T-helper 1 cell treated with Interleukin-12 subunit alpha and Interleukin-12 subunit beta and Interleukin-4 antibody, amounts not matched to agents 30 ng/mL and 1 ng/mL, for 36 hours (primary cell): ENCODE measurements around the gene TAMALIN. TPM values are rescaled to one million over a fixed set of nuclear protein-coding genes. Genes with fewer than 3 reads are reported as not detected.

Experiments
- intact Hi-C: fragments of 100-400 bp; cut with micrococcal nuclease; formaldehyde crosslinking; loops from one replicate; pipeline ENCODE4 v1.15.1; 2024
- total RNA-seq: library from RNA; stranded (reverse); gene quantifications from 2 replicates; pipeline ENCODE4 v1.2.3, GENCODE V29; 2022

Gene TAMALIN
- total RNA-seq, 1 donor from 2014 or later: 3.9 TPM

GRCh38 chr12:52063981-52064649 is 57.4 kb downstream of the TAMALIN start:
- intact Hi-C loops: no loop called here

Other genes with a start within 250 kb of the TAMALIN start
- gene FIGNL2, start 158.2 kb upstream of the TAMALIN start, total RNA-seq: 0.15 TPM in 2 replicates
- gene ANKRD33, start 118.8 kb upstream of the TAMALIN start, total RNA-seq: not detected in 2 replicates
- not detected in 2 replicates for gene ACVRL1, start 99.4 kb upstream of the TAMALIN start, total RNA-seq
- gene ACVR1B, start 55.2 kb upstream of the TAMALIN start, total RNA-seq: 4.7 and 6.3 TPM in 2 replicates
- 14.5 and 16.9 TPM in 2 replicates for gene NR4A1, start 44.5 kb downstream of the TAMALIN start, total RNA-seq
- 40.7 and 42.1 TPM in 2 replicates for gene ATG101, start 63.0 kb downstream of the TAMALIN start, total RNA-seq
- gene SMIM41, start 72.8 kb downstream of the TAMALIN start, total RNA-seq: 0.25 TPM in 1 of 2 replicates, not detected in the other
- gene KRT80, start 185.1 kb downstream of the TAMALIN start, total RNA-seq: not detected in 2 replicates
- 53.6 and 56.8 TPM in 2 replicates for gene KRT7, start 226.3 kb downstream of the TAMALIN start, total RNA-seq